Stimulated activated CD4-positive, alpha-beta T cell treated with anti-CD3 and anti-CD28 coated beads, TNF-alpha, amount 100 ng/mL, for 1 hour (primary cell): Measurements from ENCODE around the gene UBE2H.
"Not testable (repeated sequence)": the region's sequence is repeated elsewhere in the genome, so short reads cannot be mapped to it uniquely, and the experiment has no call there.

Source experiments
- DNase-seq, 3 donors: peaks; one replicate each; pipeline ENCODE4 v3.0.0-alpha.2; 2020; ENCODE audit warnings: low read depth in 3 of 3, low spot score in 1 of 3

UBE2H gene

DNA sequence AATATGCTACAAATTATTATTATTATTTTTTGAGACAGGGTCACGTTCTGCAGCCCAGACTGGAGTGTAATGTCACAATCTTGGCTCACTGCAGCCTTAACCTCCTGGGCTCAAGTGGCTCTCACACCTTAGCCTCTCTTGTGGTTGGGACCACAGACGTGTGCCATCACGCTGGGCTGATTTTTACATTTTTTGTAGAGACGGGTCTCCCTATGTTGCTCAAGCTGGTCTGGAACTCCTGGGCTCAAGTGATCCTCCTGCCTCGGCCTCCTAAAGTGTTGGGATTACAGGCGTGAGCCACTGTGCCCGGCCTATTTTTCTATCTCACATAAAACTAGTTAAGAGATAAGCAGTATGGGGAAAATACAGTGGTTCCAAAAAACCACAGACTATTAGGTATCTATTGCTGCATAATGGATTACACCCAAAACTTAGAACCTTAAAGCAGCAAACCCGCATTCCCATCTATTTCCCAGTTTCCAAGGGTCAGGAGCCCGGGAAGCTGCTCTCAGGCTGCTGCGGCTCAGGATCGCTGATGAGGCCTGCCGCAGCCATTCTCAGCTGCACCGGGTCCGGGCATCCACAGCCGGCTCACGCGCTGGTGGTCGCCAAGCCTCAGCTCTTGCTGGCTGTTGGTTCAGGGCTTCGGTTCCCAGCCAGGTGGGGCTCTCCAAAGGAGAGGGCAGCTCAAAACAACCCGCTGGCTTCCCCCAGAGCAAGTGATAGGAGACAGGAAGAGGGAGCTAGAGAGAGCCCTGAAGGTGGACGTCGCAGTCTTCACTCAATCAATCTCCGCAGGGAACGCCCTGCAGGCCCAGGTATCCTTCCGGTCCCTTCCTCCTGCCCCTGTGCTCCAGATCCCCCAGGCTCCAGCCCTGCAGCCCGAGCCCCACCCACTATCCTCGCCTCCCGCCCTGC is 128.2 kb downstream of the UBE2H start:
- no peak for DNase-seq

DNA sequence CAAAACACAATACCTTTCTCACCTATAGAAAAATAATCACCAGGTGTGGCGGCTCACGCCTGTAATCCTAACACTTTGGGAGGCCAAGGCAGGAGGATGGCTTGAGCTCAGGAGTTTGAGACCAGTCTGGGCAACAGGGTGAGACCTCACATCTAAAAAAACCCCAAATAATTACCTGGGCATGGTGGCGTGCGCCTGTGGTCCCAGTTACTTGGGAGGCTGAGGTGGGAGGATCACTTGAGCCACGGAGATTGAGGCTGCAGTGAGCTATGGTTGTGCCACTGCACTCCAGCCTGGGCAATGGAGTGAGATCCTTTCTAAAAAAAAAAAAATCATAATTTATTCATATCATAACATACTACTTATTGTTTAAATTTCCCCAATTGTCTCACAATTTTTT is 129.6 kb downstream of the UBE2H start:
- DNase-seq, result not testable (repeated sequence)

DNA sequence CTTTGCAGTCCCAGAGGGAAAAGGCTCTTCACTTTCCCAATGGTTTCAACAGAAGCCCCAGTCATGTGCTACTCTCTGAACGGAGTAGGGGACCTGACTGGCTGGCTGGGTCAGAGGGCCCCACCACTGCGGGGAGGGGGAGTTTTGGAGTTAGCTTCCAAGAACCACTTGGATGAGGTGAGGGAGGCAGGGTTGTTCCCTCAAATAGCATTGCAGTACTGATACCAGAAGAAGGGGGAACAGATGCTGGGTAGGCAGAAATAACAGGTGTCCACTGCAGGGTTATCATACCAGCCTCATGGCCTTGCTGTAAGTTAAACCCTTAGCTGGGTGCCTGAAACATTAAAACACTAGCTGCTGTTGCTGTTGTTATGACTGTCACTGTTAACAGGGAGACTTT is 131.3 kb downstream of the UBE2H start:
- no peak for DNase-seq

DNA sequence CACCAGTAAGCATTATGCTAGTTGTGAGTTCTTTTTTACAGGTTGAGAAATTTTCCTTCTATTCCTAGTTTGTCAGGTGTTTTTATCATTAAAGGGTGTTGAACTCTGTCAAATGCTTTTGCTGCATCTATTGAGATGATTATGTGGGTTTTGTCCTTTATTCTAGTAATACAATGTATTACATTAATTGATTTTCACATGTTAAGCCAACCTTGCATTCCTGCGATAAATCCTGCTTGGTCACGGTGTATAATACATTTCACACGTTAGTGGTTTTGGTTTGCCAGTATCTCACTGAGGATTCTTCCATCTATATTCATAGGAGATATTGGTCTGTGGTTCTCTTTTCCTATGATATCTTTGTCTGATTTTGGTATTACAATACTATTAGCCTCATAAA is 136.0 kb downstream of the UBE2H start:
- DNase-seq, result no peak

DNA sequence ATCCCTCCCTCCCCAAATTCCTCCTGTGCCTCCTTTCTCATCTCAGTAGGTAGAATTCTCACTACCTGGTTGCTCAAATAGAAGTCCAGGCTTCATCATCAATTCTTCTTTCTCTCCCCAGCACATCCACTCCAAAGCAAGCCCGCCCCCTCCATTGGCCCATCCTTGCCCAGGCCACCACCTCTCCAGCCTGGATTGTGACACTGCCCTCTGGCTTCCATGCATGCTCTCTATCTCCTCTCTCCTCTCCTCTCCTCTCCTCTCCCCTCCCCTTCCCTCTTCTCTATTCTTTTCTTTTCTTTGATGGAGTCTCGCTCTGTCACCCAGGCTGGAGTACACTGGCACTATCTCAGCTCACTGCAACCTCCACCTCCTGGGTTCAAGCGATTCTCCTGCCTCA is 144.9 kb downstream of the UBE2H start:
- no peak for DNase-seq

DNA sequence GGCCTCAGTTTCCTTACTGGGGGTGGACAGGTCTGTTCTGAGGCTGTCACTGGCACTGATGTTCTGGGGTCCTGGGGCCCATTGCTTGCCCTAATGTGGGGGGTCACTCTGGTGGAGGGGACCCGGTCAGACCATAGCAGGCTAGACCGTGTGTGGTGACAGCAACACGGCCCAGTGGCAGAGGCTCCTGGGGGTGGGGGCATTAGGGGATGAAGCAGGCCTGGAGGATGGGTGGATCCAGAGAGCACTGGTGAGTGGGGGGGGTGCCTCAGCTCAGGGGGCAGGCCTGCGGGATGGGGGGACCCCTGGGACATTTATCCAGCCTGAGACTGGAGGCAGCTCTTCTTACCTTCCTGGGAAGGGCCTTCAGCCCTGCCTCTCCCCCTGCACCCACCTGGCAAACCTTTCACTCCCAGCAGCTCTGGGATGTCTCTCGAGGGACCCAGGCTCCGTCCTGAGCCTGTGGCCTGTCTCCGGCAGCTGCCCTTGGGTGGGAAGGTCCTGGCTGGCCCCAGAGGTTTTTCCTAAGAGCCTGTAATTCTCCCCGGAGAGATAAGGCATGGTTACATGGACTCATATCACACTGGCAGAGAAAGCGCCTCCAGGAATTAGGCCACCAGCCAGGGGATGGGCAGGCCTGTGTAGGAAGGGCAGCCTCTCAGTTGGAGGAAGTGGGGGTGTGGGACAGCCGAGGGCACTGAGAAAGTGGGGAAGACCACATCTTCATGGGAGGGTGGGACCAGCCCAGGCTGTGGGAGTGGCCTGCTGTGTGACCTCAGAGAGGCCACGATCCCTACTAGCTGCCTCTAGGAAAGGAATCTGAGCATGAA is 147.7 kb downstream of the UBE2H start:
- DNase-seq, result no peak

DNA sequence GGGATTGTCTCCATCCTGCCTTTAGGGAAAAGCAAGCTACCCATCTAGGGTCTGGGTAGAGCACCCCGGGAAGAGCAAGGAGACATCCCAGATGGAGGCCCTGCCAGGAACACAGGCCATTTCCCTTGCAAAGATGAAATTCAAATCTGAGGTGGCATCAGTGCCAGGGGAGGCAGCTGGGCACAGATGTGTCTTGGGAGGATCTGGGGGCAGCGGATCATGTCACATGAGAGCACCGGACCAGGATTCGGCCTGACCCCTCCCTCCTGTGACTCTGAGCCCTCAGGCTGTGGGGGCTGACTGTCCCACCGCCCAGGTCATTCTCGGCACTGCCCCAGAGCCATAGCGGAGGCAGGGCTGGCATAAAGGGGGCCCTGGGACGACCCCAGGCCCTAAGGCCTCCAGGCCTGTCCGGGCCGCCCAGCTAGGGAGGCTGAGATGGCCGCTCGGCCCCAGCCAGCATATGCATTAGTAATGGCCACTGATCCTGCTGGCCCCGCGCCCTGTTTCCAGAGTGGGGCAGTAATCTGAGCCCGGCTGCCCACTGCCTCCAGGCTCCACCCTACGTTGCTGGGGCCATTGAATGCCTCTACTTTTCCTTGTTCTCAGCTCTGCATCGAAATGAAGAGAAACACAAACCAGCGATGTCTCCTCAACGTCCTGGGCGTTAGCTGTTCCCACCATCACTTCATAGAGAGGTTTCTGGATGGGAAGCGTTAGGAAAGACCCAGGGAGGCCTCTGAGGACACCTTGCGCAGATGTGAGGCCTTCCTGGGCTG is 148.5 kb downstream of the UBE2H start:
- DNase-seq, result no peak

DNA sequence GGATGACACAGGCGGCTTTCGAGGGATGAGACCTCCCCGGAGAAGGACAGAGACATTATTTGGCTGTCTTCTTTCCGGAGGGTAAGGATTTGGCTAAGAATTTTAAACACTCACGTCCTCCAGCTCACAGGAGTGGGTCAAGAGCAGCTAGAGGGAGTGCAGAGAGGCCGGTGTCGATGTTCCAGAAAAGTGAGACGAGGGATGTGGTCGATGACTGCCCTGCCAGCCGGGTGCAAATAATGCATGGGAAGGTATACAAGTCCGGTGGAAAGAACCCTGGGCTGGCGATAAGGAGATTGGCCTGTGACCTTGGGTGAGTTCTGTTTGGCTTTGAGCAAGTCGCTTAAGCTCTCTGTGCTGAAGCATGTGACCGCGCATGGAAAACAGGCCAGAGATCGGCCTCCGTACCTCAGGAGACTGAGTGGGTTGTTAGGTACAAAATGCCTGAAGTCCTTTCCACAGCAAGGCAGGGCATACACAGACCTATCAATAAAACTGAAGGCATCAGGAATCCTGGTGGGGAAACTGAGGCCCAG is 149.1 kb downstream of the UBE2H start:
- DNase-seq, result no peak

DNA sequence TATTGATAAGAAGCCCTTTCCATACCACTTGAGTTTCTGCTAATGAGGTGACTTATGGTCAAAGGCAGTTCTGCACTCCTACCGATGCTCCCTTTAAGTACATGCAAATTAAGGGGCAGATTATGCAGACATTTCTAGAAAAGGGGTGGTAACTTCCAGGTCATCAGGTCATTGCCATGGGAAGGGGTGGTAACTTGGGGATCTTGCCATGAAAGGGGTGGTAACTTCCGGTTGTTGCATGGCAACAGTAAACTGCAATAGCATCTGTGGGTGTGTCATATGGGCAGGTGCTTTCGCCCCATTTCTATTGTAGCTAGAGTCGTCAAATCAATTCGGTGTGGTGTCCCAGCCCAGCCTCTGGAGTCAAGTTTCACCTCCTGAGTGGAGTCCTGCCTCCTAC is 150.9 kb downstream of the UBE2H start:
- no peak for DNase-seq

DNA sequence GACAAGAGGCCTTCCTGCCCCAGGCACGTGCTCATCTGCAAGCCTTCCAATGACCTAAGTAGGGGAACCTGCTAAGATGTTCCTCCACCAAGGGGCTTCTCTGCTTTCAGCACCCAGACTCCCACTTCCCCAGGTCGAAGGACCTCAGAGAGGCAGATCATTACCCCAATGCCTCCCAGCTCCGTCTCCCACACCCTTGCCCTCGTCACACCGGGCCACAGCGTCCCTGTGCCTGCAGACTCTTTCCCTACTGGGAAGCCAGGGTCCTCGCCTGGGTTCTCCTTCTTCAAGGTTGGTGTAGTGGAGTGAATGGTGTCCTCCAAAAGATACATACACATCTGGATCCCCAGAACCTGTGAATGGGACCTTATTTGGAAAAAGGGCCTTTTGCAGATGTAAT is 151.9 kb downstream of the UBE2H start:
- no peak for DNase-seq

DNA sequence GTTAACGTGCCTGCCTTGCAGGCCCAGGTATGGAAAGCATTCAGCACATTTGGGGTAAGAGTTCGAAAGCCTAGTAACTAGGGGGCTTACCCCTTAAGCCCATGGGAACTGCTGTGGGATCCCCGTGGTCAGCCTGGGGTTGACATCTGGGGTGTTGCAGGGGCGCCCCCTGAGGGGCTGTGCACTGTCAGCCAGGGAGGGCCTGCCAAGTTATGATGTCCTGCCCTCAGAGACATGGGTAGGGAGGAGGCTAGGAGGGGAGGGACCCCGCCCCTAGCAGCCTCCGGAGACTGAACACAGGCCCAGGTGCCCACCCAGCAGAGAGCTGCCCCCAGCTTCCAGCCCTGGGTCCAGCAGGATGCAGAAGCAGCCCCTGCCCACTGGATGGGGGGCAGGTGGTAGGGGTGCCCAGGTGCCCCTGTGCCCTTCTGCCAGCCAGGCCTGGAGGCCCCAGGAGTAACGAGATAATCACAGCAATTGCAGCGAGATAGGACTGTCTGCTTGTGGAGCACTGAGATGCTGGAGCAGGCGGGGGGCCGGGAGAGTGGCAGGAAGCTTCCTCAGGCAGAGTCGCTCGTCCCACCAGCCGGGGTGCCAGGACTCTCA is 153.3 kb downstream of the UBE2H start:
- no peak for DNase-seq

DNA sequence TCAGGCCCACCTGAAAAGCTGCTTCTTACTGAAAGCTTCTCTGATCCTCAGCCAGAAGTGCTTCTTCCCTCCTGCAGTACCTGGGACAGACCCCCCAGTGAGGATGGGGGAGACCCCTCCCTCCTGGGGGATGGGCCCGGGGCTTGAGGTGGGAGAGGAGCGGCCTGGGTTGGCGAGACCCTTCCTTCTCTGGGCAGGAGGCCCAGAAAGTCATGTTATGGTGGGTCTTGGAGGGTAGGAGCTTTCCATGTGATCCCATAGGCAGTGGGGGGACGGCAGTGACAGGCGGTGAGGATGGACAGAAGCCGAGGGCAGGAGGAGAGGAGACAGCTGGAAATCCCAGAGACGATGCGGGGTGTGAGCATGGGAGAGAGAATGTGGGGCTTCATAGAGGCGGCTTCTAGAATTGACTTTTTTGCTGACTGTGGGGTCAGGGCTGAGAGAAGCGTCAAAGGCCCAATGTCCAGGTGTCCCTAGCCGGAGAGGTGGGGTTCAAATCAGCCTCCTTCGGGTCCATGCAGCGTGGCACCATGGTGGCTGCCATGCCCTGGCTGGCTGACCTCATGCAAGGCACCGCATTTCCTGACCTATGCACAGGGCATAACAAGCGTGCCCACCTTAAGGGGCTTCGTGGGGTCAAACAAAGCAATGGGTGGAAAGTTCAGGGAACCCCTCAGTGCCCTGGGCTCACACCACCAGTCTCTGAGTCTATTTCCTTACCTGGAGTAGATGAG is 154.0 kb downstream of the UBE2H start:
- DNase-seq, result no peak

DNA sequence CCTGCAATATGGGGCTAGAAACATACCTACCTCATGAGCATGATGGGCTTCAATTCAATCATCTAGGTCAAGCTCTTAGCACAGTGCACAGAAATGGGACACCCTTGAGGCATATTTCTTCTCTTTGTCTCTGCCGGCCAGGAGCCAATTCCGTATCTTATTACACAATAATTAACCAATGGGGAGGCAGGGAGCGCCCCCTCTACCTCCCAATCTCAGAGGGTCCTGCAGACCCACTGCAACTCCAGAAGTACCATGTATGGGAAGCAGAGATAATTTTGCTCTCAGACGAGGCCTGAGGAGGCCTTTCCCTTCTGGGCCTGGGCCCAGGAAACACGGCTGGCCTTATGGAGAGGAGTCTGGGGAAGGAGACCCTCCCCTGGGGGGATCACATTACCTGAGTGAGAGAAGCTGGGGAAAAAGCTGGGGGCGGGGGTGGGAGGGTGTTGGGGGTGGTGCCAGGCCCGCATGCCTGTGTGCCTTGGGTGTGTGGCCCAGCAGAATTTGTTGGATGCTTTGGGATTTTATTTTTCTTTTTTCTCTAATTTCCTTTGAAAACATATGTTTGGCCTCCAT is 155.5 kb downstream of the UBE2H start:
- DNase-seq, result no peak

DNA sequence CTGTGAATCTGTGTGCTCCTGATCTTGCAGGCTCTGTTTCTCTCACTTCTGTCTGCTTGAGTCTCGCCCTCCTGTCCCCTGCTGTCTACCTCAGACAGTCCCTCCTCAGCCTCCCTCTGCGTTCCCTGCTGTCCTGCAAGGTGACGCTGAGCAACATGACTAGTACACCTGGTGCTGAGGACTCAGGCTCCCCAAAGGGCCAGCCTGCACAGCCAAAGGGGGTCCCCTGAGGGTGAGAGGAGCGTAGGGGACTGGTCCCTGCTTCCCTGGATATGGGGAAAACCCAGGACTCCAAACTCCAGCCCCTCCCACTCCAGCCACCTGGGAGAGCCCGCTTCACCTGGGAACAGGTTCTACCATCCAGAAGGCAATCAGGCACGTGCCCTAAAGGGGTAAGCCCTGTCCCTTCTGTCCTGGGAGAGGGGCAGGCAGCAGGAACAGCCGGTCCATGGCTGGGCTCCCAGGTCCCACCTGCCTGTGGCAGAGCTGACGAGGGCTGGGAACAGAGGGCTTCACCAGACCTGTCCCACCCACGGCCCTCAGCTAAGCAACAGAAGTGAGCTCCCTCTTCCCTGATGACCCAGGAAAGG is 156.5 kb downstream of the UBE2H start:
- no peak for DNase-seq

DNA sequence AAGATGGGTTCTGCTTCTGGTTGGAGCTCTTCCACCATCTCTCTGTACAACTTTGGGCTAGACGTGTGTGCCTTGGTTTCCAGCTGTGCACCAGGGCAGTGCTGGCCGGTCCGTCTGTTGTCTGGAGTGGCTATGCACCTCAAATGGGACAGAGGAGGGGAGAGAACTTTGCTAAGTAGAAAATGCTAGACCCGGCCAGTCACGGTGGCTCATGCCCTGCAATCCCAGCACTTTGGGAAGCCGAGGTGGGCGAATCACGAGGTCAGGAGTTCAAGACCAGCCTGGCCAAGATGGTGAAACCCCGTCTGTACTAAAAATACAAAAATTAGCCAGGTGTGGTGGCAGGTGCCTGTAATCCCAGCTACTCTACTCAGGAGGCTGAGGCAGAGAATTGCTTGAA is 158.3 kb downstream of the UBE2H start:
- DNase-seq, result not testable (repeated sequence)

DNA sequence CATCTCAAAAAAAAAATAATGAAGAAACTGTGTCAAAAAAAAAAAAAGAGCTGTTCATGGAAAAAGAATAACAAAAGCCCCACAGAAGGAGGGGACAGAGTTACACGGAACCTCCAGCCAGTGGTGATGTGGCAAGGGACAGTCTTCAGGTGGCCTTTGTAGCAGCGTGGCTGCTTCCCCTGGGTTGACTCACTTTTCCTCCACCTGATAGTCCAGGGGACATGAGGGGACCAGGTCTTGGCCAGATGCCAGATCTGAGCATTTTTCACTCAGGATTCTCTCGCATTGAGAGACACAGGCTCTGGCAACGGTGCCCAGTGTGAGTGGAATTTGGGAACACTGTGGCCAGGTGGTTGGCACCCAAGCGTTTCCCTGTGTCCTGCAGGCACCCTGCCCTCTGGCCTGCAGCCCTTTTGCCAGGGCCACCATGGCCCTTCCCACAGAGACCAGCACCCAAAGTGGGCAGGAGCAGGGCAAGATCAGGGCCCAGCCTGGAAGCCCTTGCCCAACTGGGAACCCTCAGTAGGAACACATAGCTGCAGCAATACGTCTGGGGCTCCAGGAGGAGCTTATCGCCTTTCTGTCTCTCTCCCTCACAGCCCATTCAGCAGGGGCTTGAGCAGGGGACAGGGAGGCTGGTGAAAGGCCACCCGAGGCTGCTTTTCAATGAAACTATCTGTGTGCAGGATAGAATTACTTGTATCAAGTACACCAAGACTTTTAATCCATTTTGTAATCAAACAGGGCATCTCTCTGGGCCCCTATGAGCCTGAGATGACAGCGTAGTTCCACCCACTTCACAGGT is 159.1 kb downstream of the UBE2H start:
- no peak for DNase-seq

DNA sequence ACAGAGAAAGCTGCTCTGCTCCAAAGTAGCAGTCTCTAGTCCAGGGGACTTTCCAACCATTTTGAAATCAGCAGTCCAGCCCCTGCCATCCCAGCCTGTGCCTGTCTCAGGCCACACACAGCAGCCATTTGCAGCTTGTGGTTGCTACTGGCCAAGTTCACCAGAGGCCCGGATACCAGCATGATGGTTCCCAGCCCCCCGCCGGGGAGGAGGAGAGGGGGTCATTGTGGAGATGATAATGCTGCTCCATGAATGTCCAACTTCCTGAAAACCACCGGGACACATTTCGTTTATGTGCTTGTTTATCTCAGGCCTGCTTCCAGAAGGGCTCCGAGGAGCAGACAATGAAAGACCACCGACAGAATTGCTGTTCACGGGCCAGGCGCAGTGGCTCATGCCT is 160.0 kb downstream of the UBE2H start:
- no peak for DNase-seq

DNA sequence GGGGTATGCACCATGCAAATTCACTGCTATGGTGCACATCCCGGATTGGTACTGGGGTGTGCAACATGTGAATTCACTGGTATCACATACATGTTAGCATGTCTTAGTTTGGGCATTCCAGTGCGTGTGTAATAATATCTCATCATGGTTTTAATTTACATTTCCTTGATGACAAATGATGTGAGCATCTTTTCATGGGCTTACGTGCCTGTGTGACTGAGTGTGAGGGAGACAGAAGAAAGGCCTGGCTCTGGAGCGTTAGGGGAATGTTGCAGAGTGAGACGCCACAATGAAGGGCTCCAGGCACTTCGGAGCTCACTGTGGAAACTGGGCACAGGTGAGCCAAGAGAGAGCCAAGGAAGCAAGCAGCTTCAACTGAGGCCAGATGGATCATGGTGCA is 162.6 kb downstream of the UBE2H start:
- no peak for DNase-seq

DNA sequence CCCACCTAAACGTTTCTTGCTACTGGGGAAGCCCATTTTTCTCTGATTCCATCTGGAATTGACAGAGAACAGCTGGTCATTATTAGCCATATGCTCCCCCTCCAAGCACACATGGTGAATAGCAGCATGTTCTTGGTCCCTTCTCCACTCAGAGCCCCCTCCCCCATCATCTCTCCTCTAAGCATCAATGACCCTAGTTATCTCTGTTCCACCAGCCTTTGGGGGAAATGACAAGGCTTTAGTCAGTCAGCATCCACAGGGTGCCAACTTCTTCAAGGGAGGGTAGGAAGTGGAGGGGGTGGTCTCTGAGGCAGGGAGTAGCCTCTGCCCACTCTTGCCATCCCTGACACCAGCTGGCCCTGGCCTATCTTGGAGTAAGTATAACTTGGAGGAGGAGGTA is 163.1 kb downstream of the UBE2H start:
- no peak for DNase-seq
